IPS-NIHi11 (cell line): ENCODE data around the gene FMNL1.

Experiments
- DNase-seq: peaks from one replicate; pipeline ENCODE4 v3.0.0; 2012; ENCODE audit warnings: mixed read lengths, low spot score

The FMNL1 gene

DNA sequence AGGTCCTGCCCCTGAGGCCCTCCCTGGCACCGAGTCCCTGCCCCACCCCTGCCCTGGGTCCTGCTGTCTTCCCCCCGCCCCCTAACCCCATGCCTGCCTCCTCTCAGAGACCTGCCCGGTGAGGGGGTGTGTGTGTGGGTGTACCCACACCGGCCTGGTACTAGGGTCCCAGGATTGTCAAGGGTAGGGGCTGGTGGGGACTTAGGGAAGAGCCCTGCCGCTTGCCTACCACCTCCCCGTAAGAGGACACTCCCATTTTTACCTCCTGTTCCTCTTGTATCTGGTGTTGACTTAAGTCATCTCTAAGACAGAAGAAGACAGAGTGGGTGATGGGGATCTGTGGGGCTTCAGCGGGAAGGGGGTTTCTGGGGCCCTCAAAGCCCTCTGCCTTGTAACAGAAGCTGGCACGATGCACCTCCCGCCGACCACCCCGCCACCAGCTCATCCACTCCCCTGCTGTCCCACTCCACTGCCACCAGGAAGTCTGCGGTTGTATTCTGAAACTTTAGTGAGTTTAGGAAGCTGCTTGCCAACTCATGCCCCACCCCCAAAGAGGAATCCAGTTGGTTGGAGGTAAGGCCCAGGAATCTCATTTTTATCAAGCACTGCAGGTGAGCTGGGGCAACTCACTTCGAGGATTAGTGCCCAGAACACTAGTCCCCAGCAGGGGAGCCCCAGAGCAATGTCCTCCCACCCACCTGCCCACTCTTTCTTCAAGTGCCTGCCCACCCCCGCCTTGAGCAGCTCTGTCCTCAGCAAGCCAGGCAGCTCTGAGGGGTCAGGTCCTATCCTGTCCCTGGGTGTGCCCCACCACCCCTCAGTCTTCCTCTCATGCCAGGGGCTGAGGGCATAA, 34.7 kb downstream of the FMNL1 start:
- DNase-seq: peak; percentile 65

DNA sequence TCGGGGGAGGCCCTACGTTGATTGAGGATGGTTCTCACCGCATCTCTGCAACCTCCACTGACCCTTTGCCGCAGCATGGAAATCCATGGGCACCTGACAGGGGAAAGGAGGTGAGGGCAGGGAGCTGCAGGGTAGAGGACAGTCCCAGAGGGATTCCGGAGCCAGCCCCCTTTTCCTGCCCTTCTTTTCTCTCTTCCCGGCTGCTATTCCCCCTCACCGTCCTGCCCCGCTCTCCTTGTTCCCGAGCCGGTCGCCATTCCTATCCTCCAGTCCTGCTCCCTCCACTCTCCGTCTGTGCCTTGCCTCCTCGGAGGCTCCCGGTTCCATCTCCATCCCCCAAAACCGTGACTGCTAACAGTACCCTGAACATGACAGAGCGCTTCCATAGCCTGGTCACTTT, 35.4 kb downstream of the FMNL1 start:
- peak; percentile 41 for DNase-seq

DNA sequence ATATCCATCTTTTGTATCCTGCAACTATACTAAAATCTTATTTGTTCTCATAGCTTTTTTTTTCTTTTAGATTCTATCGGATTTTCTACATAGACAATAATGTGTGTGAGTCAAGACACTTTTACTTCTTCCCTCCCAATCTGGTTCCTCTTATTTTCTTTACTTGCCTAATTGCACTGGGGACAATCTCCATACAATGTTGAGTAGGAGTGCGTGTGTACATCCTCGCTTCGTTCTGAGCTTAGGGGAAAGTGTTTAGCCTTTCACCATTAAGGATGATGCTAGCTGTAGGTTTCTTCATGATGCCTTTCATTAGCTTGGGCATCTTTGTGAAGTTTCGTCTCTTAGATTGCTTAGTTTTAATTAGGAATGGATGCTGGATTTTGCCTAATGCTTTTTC, 37.3 kb downstream of the FMNL1 start:
- no peak for DNase-seq

DNA sequence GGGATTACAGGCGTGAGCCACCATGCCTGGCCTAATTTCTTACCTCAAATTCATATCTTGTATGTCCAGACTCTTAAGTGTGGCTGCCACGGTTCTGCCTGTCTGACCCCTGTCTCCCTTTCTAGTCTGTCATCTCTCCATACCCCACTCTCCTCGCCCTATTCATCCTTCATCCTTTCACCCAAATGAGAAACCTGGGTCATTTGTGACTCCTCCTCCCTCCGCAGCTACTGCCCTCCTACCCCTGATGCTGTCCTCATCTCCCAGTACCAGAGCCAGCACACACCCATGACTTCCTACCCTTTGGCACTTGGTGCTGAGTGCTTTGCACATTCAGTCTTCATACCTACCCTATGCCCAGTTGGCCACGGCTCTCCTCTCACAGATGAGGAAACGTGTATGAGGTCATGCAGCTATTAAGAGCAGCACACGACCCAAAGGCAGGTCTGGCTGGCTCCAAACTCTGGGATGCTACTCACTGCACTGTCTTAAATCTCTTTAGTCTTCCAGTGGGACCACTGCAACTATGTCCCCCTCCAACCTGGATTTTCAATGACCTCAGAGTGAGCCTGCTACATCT, 38.6 kb downstream of the FMNL1 start:
- no peak for DNase-seq

DNA sequence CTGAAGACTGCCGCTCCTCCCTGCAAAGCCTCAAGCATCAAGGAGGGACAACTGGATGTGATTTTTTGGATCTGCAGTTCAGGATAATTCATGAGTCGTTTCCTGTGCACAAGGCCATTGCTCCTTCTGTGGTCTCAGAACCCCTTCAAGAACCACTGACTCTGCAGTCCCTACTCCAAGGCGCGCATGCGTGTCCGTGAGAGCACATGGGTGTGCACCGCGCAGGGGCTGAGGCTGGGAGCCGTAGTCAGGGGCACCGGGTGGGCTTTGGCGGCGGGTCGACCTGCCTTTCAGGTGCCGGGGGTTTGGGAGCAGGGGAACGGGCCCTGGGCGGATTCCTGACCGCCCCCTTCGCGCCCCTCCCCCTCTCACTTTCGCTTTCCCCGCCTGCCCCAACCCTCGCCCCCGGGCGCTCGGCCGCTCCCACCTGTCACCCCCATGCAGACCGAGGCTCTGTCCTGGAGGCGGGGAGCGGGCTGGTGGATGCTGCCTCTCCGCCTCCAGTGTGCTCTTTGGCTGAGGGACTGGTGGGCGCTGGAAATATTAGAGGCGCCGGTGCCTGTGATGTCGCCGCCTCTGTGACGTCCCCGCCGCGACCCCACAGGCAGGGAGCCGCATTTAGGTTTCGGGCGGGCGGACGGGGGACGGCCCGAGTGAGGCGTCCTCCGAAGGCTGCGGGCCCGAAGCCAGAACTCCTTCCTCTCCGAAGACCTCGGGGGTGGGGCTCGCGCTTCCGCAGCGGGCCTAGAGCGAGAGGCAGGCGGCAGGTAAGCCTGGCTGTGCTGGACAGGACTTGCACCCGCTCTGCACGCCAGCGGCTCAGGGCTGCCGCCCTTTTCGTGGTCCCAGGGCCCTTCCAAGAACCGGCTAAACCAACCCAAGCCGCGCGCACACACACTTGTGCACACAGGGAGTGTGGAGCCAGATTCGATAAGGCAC, 40.2 kb downstream of the FMNL1 start, which contains the start of gene SPATA32:
SPATA32 (minus strand) TSS at position 518 of the 939 bp plus-strand sequence; CDS start at position 440, 78 bp downstream.
- peak; percentile 74 for DNase-seq

DNA sequence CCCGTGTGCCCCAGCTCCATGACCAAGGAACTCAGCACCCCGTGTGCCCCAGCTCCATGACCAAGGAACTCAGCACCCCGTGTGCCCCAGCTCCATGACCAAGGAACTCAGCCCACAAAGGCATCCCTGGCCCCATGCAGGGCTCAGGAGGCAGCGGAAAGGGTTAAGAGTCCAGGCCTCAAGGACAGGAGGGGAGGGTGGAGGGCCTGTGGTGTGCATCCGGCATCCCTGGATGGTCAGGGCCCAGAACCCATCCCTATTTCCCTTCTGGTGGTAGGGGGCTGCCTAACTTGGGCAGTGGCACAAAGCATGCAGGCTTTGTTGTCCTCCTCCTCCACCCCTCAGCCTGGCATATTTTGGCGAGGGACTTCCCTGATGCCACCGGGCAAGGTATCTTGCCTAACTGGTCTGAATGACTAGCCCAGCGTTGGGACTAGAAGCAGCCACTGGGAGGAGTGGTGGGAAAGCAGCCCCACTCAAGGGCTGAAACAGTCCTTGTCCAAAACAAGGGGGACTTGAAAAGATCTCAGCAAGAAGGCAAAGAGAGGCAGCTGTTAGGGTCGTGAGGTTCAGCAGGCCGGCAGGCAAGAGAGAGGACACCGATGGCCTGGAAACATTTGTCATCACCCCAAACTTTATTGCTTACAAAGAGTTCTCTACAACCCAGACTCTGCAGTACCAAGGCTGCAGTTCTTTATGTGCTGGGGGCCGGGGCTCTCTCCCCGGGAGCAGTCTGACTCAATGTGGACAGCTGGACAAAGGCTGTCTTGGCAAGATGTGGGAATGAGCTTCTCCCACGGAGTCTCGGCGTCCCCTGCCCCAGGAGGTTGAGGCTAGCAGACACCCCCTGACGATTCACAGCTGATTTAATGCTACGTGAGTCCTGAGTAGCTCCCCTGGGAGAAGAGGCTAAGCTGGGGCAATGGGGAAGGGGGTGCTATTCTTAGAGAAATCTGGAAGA, 41.1 kb downstream of the FMNL1 start:
- DNase-seq: no peak

DNA sequence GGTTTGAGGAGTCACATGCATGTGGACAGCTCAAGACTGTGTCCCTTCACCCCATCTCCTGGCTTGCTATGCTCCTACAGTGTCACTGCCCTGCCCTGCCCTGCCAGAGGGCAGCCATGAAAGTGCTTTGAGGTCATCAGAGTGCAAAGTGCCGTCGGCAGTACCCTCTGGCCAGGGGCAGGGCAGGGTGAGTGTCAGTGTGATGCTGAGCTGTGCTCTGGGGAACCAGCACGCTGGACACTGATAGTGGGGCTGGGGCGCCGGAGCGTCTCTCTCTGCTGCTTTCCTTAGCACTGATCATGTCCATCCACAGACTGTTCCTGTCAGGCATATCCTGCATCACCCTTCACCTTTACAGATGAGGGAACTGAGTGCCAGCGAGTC, 41.8 kb downstream of the FMNL1 start:
- no peak for DNase-seq

DNA sequence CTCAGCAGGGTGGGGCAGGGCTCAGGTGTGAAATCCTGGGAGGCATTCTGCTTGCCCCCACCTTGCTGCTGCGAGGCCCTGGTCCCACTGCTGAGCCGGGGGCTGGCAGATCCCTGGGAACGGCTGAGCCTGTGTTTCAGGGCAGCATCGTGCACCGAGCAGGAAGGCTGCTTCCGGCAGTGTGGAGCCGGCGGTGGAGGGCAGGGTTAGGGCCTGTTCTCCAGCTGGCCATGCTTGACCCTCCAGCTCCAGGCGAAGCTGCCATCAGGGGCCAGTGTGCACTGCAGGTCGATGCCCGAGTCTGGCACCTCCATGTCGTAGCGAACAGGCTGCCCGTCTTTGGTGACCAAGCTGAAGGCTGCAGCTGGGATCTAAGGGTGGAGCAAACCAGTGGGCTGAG, 42.7 kb downstream of the FMNL1 start:
- no peak for DNase-seq

DNA sequence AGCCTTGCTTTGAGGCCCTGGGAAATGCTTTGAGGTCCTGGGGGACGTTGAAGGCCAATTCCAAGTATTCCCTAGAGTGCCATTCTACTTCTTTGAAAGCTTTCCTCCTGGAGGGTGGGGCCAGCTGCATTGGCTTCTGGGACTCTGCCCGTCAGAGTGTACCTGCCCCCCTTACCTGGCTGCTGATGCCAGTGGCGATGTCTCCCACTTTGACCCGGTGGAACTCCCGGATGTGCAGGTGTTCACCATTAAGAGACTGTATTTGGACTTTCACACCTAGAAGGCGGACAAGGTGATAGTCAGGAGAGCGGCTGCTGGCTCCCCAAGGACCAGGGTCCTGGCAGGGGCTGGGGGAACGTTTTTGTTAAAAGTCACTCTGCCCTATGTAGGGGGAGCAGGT, 43.3 kb downstream of the FMNL1 start:
- no peak for DNase-seq

DNA sequence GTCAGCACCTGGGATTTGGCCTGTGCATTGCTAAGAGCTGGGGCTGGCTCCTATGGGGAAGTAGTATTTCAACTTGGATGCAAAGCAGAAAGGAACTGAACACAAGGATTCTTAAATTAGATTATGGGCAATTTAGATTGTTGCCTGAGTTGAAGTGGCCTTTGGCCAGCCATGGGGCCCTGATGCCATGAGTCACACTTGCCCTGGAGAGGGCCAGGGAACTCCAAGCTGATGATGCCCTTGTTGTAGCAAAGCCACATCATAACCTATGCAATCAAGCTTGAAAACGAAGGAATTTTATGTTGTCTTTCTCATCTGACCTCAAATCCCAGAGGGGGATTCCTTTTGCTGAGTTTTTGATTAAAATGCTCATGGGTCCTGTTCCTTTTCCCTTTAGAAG, 44.1 kb downstream of the FMNL1 start:
- DNase-seq: no peak

DNA sequence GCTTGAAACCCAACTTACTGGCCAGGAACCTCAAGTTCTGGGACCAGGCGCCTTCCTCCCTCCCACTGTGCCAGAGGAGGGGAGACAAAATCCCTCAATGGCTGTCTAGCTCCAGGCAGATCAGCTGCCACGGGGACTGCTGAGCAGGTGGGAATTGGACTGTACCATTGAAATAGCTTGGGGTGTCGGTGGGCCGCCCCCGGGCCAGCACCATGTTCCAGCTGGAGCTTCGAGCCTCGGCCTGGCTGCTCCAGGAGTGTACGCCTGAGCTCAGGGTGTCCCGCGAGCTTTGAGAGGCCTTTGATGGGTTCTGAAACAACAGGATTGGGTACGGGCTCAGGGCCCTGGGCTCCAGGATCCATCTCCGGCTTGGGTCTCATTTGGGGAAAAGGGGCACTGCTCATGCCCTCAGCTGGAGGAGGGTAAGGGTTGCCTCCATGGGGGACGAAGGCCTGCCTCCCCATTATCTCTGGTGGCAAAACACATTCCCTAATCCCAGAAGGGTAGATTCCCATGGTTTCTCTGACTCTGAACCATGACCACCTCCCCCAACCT, 44.8 kb downstream of the FMNL1 start:
- no peak for DNase-seq

DNA sequence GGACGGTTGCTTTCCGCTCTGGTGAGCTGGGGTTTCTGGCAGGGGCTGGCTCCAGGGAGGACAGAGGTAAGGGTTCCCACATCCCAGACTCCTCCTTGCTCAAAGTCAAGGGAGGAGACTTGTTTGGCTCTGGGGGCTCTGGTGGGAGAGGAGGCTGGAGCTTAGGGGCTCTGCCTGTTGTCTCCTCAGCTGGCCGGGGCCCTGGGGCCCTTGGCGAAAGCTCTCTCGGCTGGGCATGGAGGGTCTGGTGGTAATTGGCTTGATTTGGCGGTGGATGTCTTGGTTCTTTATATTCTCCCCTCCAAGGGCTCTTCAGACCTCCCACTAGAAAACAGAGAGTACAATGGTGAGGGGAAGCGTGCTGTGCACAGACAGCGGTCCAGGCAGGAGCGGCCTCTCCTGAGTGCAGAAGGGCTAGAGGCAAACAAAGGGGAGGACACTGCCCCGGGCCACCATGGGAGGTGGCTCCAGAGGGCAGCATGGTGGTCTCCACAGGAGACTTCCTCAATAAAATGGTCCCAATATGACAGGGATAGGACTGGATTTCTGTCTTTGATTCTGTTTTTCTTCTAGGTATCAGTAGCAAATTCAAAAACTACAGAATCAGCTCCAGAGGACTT, 45.9 kb downstream of the FMNL1 start:
- no peak for DNase-seq

DNA sequence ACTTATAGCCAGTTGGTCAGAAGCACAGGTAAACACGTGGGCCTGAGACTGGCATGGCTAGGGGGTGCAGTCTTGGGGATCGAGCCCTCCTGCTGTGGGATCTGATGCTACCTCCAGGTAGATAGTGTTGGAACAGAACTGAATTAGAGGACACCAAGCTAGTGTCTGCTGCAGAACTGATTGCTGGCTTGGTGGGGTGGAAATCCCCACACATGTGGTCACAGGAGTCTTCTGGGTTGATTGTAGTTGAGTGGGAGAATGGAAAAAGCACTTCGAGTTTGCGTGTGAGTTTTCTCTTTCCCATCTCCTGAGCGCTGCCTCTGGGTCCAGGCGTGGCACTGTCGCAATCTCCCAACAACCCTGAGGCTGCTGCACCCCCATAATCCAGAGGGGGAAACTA, 48.2 kb downstream of the FMNL1 start:
- no peak for DNase-seq

DNA sequence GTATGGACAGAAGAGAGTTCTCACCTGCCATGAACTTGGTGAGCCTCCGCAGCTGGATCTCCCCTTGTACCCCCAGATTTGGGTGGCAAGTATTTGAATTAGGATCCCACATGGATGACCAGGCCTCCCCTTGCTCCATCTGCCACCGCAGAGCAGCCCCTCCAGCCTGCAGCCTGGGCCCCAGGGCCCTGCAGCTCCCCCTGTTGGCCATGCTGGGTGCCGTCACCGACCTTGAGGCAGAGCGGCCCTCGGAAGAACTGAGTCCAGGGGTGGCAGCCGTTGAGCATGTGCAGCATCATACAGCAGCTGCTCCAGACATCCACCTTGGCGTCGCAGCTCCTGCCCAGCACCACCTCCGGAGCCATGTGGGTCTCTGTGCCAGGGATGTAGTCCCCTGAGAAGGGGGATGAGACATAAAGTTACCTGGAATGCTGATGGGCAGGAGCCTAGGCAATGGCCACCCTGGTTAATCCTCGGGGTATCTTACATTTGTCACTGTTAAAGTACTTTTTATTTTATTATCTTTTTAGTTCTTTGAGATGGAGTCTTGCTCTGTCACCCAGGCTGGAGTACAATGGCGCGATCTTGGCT, 49.2 kb downstream of the FMNL1 start:
- peak; percentile 91 for DNase-seq

DNA sequence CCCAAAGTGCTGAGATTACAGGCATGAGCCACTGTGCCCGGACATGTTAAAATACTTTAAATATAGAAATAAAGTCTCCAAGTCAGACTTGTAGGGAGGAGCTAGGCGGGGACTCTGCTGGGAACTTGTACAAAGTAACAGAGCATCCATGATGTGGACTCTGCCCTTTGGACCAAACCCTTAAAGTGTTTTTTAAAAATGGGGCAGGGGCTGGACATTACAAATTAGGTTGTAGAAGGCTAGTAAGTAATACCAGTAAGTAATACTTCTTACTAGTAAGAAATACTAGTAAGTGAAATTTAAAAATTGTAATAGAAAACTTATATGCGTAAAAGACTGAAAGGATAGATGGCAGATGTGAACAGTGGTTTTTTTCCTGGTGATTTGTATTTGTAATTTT, 49.9 kb downstream of the FMNL1 start:
- DNase-seq: no peak

DNA sequence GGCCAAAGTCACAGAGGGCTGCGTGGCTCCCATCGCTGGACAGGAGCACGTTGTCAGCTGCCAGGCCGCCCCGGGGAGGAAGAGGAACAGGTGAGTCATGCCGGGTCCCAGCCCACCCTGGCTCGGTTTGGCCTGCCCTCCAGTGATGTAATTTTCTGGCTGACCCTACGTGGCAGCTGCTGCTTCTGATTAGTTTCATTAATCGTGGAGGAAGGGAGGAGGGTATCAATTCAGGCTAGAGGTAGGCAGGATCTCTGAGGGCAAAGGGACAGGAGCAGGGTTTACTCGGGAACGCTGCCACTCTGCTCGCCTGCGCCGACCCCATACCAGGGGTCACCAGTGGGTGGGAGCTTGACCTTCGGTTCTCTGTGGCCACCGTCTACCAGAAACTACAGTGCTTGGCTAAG, 51.9 kb downstream of the FMNL1 start:
- no peak for DNase-seq

DNA sequence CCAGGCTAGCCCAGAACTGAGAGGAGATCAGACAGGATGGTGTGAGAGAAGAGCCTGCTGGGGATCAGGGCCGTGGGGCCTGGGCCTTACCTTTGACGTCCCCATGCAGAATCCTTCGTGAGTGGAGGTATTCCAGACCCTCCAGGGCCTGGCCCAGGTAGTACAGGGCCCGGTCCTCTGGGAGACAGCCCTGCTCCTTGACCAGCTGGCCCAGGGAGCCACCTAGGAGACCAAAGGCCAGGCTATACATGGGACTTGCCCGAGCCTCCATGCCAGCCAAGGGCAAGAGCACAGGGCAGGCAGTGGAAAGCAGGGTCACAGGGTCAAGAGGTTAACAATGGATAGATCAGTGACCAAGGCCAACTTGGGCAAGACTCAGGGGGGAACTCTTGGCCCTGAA, 52.3 kb downstream of the FMNL1 start:
- no peak for DNase-seq

DNA sequence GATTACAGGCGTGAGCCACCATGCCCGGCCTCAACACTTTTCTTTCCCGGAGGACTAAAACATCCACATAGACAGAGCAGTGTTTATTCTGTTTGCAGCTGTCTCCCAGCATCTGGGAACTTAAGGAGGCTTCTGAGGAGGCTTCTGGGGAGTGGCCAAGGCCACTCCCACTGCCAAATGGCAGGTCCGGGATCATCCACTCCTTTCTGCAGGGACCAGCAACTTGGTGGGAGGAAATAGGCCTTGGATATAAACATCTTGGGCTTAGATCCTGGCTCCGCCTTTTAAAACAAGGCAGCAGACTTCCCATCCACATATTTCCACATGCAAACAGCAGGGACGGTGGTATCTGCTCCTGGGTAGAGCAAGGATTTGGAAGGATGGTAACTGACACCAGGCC, 54.3 kb downstream of the FMNL1 start:
- DNase-seq: no peak

DNA sequence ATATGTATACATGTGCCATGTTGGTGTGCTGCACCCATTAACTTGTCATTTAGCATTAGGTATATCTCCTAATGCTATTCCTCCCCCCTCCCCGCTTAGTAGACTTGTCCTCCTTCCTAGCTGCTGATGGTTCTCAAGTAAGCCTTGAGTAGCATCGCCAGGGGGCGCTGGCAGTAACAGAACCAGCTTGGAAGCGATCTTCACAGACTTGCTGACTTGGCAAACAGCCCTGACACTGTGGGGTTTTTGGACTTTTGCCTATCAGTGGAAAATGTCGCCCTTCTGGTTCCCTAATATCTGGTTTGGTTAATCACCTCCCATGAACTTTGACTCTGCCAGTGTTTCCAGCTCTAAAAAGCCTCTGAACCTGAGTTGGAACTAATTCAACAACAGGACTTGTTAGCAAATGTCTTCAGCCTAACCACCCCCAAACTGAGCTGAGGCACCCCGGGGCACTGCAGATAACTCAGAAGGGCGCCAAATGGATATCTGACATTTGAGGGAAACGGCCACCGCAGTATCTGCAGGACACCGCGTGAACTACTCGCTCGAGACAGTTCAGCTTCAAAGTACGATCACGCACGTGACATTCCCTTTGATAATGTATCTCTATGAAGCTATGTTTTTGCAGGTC, 55.6 kb downstream of the FMNL1 start:
- DNase-seq: peak; percentile 90

DNA sequence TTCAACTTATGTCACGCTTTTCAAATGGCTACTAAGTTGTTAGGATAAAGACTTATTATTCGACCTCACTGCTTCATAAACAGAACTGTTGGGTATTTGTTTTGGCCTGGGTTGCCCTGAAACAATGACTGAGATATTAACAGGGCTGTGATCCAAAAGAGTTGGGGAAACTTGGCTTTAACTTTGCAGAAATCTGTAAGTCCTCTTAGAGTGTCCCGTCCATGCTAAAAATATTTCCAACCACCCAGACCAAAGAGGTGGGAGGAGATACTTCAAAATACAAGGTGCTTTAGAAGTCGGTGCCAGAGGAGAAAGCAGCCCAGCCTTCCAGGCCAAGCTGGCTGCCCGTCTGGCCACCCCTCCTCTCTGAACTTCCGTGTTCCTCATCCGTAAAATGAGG, 56.3 kb downstream of the FMNL1 start:
- DNase-seq: no peak
